Memory B cell (primary cell): ENCODE data around the gene RIMS3.

Source experiments
- ATAC-seq: fragments of 150-1000 bp; cut with Tn5 transposase; 2 replicates; pipeline ENCODE4 v1.10.0; 2021; ENCODE audit warnings: low read depth, mild to moderate bottlenecking, moderate library complexity
- DNase-seq, 2 donors: peaks; one replicate each; pipeline ENCODE4 v3.0.0; 2022; ENCODE audit warnings: low spot score in 2 of 2
- H3K27ac Mint-ChIP-seq: one replicate; pipeline ENCODE4 v1.8.0; 2022; ENCODE audit warnings: mild to moderate bottlenecking, moderate library complexity, mixed read lengths
- H3K27me3 Mint-ChIP-seq: one replicate; pipeline ENCODE4 v1.8.0; 2022; ENCODE audit warnings: mixed read lengths
- H3K36me3 Mint-ChIP-seq: one replicate; pipeline ENCODE4 v1.8.0; 2022; ENCODE audit warnings: mild to moderate bottlenecking, mixed read lengths
- H3K4me1 Mint-ChIP-seq: one replicate; pipeline ENCODE4 v1.8.0; 2022; ENCODE audit warnings: mixed read lengths
- H3K4me3 Mint-ChIP-seq: one replicate; pipeline ENCODE4 v1.8.0; 2022; ENCODE audit warnings: mild to moderate bottlenecking, moderate library complexity, mixed read lengths
- H3K9me3 Mint-ChIP-seq: one replicate; pipeline ENCODE4 v1.8.0; 2022; ENCODE audit warnings: mixed read lengths

The RIMS3 gene

DNA sequence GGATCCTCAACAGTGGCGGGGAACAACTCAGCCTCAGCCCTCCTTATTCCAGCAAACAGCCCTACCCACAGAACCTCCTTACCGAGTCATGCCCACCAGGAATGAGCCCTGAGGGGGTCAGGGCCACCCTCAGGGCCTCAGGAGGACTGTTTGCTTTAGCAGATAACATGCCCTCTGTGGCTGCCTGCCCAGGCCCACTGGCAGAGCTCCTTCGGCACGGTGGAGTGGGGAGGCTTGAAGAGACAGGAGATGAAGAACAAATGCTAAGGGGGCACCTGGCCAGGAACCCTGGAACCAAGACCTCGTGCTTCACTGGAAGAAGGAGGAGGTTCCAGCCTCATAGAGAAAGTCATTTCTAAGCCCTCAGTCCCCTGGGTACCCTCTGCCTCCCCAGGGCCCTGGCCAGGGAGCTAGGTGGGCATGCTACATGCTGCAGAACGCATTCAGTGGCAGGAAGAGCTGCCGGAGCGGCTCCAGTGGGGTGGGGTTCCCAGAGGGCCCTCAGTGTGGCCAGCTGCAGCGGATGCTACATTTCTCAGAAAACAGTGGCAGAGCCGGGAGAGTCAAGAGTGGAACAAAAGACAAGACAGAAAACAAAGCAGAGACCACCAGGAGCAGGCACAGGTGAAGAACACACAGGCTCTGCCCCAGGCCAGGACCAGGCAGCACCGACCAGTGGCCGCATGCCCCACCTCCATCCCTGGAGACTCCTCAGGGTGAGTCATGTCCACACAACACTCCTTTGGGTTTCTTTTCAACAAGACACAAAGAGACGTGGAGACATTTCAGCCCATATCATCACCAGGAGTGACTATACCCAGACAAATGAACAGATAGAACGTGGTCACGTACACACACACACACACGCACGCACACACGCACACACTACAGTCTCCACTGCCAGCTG, 39.8 kb downstream of the RIMS3 start:
- no peaks in the 10 kb centered on the region for H3K4me1 Mint-ChIP-seq
- H3K27me3 Mint-ChIP-seq, result peaks cover 13% of the 10 kb centered on the region
- H3K36me3 Mint-ChIP-seq, result peaks cover 3% of the 10 kb centered on the region
- ATAC-seq (no peak), DNase-seq (no peak)
- H3K9me3 Mint-ChIP-seq, result no peaks in the 10 kb centered on the region
- no peak overlapping the region for H3K27ac Mint-ChIP-seq
- no peak overlapping the region for H3K4me3 Mint-ChIP-seq

DNA sequence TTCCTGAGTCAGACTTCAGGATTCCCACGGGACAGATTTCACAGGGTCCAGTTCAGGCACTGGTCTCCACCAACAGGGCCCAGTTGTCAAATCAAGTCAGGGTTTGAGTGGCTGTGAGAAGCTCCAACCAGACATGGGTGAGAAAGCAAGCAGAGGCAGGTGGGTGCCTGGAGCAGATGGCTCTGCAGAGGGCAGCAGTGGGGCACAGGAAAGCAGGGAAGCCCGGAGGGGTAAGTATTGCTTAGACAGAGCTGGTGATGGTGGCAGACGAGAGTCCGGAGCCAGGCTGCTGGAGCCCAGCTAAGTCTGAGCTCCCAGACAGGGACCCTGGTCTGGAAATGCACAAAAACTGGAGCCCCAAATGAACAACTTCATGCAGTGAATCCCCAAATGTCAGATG, 40.4 kb downstream of the RIMS3 start:
- Mint-ChIP-seq H3K36me3 (peaks cover 3% of the 10 kb centered on the region), H3K9me3 (no peaks in the 10 kb centered on the region), H3K4me3 (no peak overlapping the region), H3K4me1 (no peaks in the 10 kb centered on the region), H3K27ac (no peak overlapping the region), H3K27me3 (peaks cover 13% of the 10 kb centered on the region)
- no peak for DNase-seq
- ATAC-seq, result peak; percentile 62

GRCh38 chr1:40622936-40623629, 42.4 kb downstream of the RIMS3 start:
- ATAC-seq (no peak), DNase-seq (no peak)
- peaks cover 3% of the 10 kb centered on the region for H3K36me3 Mint-ChIP-seq
- H3K4me3 Mint-ChIP-seq, result no peak overlapping the region
- H3K27ac Mint-ChIP-seq, result no peak overlapping the region
- H3K4me1 Mint-ChIP-seq, result no peaks in the 10 kb centered on the region
- peaks cover 13% of the 10 kb centered on the region for H3K27me3 Mint-ChIP-seq
- H3K9me3 Mint-ChIP-seq, result no peaks in the 10 kb centered on the region

DNA sequence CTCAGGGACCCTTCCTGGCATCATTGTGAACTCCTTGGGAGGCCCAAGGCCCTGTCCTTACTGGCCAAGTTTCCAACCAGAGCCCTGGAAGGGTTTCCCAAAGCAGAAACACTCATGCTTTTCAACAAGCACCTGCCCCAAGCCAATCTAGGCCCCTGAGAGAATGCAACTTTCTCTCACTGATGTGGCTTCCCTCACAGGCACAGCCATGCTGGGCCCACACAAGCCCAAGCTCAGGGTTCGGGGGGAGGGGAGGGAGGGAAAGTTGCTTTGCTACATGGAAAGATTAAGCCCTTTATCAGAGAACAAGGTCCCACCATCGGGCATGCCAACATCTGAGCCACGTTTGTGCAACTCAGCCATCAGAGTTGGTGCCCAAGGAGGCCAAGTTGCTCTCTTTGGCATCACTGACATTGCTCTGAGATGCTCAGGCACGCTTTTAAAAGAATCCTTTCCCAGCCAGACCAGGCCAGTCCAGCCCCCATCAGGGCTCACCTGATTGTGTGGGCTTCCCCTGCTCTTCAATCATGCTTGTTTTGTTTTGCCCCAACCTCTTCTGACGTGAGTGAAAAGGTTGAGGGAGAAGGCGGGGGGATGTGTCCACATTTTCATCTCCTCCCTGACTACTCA, 43.5 kb downstream of the RIMS3 start:
- Mint-ChIP-seq H3K4me3 (no peak overlapping the region), H3K27ac (no peak overlapping the region), H3K27me3 (peaks cover 13% of the 10 kb centered on the region), H3K4me1 (no peaks in the 10 kb centered on the region), H3K9me3 (no peaks in the 10 kb centered on the region), H3K36me3 (peaks cover 3% of the 10 kb centered on the region)
- DNase-seq, result no peak
- ATAC-seq, result no peak

GRCh38 chr1:40620586-40621210, 44.8 kb downstream of the RIMS3 start:
- H3K9me3 Mint-ChIP-seq, result no peaks in the 10 kb centered on the region
- peaks cover 8% of the 10 kb centered on the region for H3K27me3 Mint-ChIP-seq
- ATAC-seq, result no peak
- no peak for DNase-seq
- H3K4me3 Mint-ChIP-seq, result no peak overlapping the region
- H3K4me1 Mint-ChIP-seq, result no peaks in the 10 kb centered on the region
- peaks cover 2% of the 10 kb centered on the region for H3K36me3 Mint-ChIP-seq
- H3K27ac Mint-ChIP-seq, result no peak overlapping the region

GRCh38 chr1:40620150-40620549, 45.3 kb downstream of the RIMS3 start:
- H3K27ac Mint-ChIP-seq, result no peak overlapping the region
- H3K4me3 Mint-ChIP-seq, result no peak overlapping the region
- no peak for ATAC-seq
- no peak for DNase-seq
- H3K9me3 Mint-ChIP-seq, result no peaks in the 10 kb centered on the region
- peaks cover 2% of the 10 kb centered on the region for H3K36me3 Mint-ChIP-seq
- no peaks in the 10 kb centered on the region for H3K4me1 Mint-ChIP-seq
- H3K27me3 Mint-ChIP-seq, result peaks cover 8% of the 10 kb centered on the region

GRCh38 chr1:40618108-40618507, 47.4 kb downstream of the RIMS3 start:
- Mint-ChIP-seq H3K4me3 (no peak overlapping the region), H3K27me3 (peaks cover 7% of the 10 kb centered on the region), H3K4me1 (no peaks in the 10 kb centered on the region), H3K27ac (no peak overlapping the region), H3K9me3 (no peaks in the 10 kb centered on the region), H3K36me3 (peaks cover 2% of the 10 kb centered on the region)
- no peak for ATAC-seq
- DNase-seq, result no peak

- ATAC-seq, result peak; percentile 98
- H3K4me1 Mint-ChIP-seq, result peaks cover 6% of the 10 kb centered on the region
- no peaks in the 10 kb centered on the region for H3K9me3 Mint-ChIP-seq
- H3K27ac Mint-ChIP-seq, result no peak overlapping the region
- H3K36me3 Mint-ChIP-seq, result no peaks in the 10 kb centered on the region
- no peak overlapping the region for H3K4me3 Mint-ChIP-seq
- no peaks in the 10 kb centered on the region for H3K27me3 Mint-ChIP-seq
- DNase-seq, result peak; percentile 69 to 73
Observed at GRCh38 chr1:40612345-40612831, 53.1 kb downstream of the RIMS3 start.

DNA sequence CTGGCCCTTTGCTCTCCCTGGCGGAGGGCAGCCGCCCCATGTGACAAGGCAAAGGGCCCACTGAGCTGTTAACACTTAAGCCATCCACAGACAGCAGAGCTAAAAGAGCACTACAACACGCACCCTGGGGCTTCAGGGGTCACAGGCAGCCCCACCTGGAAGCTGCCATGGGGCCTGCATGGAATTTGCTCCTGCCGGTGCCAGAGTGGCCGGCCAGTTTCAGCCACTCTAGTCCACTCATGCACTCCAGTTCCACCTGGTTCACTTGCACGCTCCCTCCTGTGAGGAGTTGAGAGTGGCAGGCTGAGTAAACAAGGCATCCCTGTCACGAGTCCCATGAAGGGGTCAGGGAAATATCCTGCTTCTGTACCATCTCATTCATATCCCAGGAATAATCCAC, 55.3 kb downstream of the RIMS3 start:
- H3K4me3 Mint-ChIP-seq, result no peak overlapping the region
- no peak for ATAC-seq
- peaks cover 2% of the 10 kb centered on the region for H3K27me3 Mint-ChIP-seq
- no peaks in the 10 kb centered on the region for H3K9me3 Mint-ChIP-seq
- H3K27ac Mint-ChIP-seq, result no peak overlapping the region
- DNase-seq, result no peak
- H3K36me3 Mint-ChIP-seq, result no peaks in the 10 kb centered on the region
- peaks cover 8% of the 10 kb centered on the region for H3K4me1 Mint-ChIP-seq

DNA sequence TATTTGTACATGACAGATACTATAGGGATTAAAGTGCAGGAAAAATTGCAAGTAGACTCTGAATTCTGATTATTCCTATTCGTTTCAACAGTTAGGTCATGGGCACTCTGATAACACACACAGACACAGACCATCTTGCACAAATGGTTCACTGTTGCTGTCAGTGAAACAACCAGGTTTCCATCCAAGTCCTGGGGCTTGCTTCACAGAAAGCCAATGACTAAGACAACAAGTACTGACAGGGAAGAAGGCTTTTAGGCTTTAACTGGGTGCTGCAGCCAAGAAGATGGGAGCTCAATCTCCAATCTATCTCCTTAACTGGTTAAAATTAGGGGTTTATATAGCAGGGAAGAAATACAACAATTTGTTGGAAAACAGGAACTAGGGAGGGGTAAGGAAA, 57.6 kb downstream of the RIMS3 start:
- peaks cover 8% of the 10 kb centered on the region for H3K4me1 Mint-ChIP-seq
- ATAC-seq (no peak), DNase-seq (no peak)
- no peak overlapping the region for H3K27ac Mint-ChIP-seq
- no peaks in the 10 kb centered on the region for H3K36me3 Mint-ChIP-seq
- no peak overlapping the region for H3K4me3 Mint-ChIP-seq
- H3K9me3 Mint-ChIP-seq, result no peaks in the 10 kb centered on the region
- peaks cover 3% of the 10 kb centered on the region for H3K27me3 Mint-ChIP-seq

DNA sequence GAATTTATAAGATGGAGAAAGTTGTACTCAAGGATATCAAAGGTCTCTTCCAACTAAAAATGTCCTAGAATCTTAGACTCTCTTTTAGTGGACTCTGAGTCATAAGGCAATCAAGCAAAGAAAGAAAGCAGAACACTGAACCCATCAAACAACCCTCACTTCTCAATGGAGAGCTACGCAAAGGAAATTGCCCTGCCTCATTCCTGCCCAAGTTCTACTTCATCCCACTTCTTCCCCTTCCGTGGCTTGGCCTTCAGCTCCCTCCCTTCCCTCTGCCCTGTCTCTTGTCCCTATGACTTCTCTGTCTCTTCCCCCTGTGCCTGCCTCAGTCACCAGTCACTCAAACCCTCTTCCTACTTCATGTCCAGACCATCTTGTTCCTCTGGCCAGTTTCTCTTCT, 58.5 kb downstream of the RIMS3 start:
- Mint-ChIP-seq H3K27ac (no peak overlapping the region), H3K27me3 (peaks cover 5% of the 10 kb centered on the region), H3K4me3 (no peak overlapping the region), H3K9me3 (no peaks in the 10 kb centered on the region), H3K36me3 (no peaks in the 10 kb centered on the region), H3K4me1 (peaks cover 3% of the 10 kb centered on the region)
- ATAC-seq (no peak), DNase-seq (no peak)

- Mint-ChIP-seq H3K27me3 (peaks cover 7% of the 10 kb centered on the region), H3K4me1 (peaks cover 3% of the 10 kb centered on the region)
- no peak for ATAC-seq
Observed at GRCh38 chr1:40606194-40606593, 59.3 kb downstream of the RIMS3 start.

DNA sequence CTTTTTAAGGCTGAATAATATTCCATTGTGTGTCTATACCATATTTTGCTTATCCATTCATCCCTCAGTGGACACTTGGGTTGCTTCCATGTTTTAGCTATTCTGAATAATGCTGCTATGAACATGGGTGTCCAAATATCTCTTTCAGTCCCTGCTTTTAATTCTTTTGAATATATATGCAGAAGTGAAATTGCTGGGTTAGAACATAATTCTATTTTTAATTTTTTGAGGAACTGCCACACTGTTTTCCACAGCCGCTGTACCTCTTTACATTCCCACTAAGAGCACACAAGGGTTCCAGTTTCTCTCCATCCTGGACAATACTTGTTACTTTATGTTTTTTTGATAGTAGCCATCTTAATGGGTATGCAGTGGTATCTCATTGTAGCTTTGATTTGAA, 65.6 kb downstream of the RIMS3 start:
- no peak overlapping the region for H3K27ac Mint-ChIP-seq
- H3K27me3 Mint-ChIP-seq, result peaks cover 7% of the 10 kb centered on the region
- H3K4me3 Mint-ChIP-seq, result no peak overlapping the region
- H3K9me3 Mint-ChIP-seq, result no peaks in the 10 kb centered on the region
- ATAC-seq (no peak), DNase-seq (no peak)
- no peaks in the 10 kb centered on the region for H3K36me3 Mint-ChIP-seq
- H3K4me1 Mint-ChIP-seq, result no peaks in the 10 kb centered on the region

More at GRCh38 chr1:40606194-40606593, 59.3 kb downstream of the RIMS3 start:
- no peak for DNase-seq
- H3K9me3 Mint-ChIP-seq, result no peaks in the 10 kb centered on the region
- H3K36me3 Mint-ChIP-seq, result no peaks in the 10 kb centered on the region
- H3K27ac Mint-ChIP-seq, result no peak overlapping the region
- H3K4me3 Mint-ChIP-seq, result no peak overlapping the region

- H3K27me3 Mint-ChIP-seq, result peaks cover 7% of the 10 kb centered on the region
- no peaks in the 10 kb centered on the region for H3K9me3 Mint-ChIP-seq
- no peak for DNase-seq
- H3K4me1 Mint-ChIP-seq, result peaks cover 5% of the 10 kb centered on the region
- no peak overlapping the region for H3K27ac Mint-ChIP-seq
- H3K36me3 Mint-ChIP-seq, result no peaks in the 10 kb centered on the region
- H3K4me3 Mint-ChIP-seq, result no peak overlapping the region
- ATAC-seq, result no peak
Observed at GRCh38 chr1:40595623-40596022, 69.9 kb downstream of the RIMS3 start.
